Transverse colon (tissue), 4 donors: ENCODE results near the gene TOM1L2.

ENCODE experiments used
- EP300 ChIP-seq: sonication (generic); formaldehyde crosslinking; IDR thresholded peaks from one replicate; pipeline ENCODE4 v1.6.1; 2017; ENCODE audit warnings: antibody characterized with exemption, low read depth
- POLR2A ChIP-seq: fragments of 450-650 bp; IDR thresholded peaks from one replicate; pipeline ENCODE4 v1.6.1; 2016; ENCODE audit warnings: antibody characterized with exemption, mild to moderate bottlenecking, moderate library complexity
- POLR2AphosphoS5 ChIP-seq, 3 donors: sonication (generic); formaldehyde crosslinking; IDR thresholded peaks; one replicate each; pipeline ENCODE4 v1.6.1; 2016; ENCODE audit warnings: antibody characterized with exemption in 3 of 3
- TF ChIP-seq, protein P1 (sequence below), 5 experiments: fragments of 200-600 bp in 3 of 5; fragments of 450-650 bp in 2 of 5; sonication (generic) in 3 of 5; IDR thresholded peaks; 1 replicate in 2 of 5; 2 replicates in 3 of 5; pipeline ENCODE4 v1.5.1; 2016 to 2017; ENCODE audit warnings: antibody characterized with exemption in 5 of 5, inconsistent platforms in 3 of 5, mild to moderate bottlenecking in 2 of 5, moderate library complexity in 1 of 5

DNA sequence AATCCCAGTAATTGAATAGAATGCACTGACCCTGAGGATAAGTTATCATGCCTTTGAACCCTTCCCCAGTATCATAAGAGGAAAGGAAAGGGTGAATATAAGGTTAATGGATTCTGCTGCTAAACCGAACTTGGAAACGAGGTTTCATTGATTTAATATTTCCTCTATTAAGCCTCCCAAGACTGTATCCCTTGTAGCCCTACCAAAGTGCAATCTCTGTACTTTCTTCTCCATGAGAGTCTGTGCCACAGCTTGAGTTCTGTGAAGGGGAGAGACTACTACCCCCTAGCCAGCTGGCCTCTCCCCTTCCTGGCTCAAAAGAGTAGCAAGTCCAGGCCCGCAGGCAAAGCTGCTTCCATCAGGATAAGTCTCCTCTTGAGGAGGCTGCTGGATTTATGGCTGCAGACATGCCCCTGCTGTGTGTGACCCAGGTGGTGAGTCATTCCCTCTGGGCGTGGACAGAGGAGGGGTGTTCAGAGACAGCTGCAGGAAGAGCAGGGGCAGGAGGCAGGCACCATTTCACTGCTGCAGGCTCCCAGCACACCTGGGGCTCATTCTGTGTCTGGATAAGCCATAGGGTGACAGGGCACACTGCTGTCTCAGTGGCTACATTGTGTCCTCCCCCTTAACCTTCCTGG lies 58.4 kb downstream of the TOM1L2 start:
- TF ChIP-seq POLR2A, result no peak
- TF ChIP-seq, protein P1, sequence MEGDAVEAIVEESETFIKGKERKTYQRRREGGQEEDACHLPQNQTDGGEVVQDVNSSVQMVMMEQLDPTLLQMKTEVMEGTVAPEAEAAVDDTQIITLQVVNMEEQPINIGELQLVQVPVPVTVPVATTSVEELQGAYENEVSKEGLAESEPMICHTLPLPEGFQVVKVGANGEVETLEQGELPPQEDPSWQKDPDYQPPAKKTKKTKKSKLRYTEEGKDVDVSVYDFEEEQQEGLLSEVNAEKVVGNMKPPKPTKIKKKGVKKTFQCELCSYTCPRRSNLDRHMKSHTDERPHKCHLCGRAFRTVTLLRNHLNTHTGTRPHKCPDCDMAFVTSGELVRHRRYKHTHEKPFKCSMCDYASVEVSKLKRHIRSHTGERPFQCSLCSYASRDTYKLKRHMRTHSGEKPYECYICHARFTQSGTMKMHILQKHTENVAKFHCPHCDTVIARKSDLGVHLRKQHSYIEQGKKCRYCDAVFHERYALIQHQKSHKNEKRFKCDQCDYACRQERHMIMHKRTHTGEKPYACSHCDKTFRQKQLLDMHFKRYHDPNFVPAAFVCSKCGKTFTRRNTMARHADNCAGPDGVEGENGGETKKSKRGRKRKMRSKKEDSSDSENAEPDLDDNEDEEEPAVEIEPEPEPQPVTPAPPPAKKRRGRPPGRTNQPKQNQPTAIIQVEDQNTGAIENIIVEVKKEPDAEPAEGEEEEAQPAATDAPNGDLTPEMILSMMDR (IDR thresholded peaks at IDR 0.05), result no peak
- TF ChIP-seq EP300, result no peak
- peak; percentile 64 to 81 (median 74) for TF ChIP-seq POLR2AphosphoS5 (IDR thresholded peaks at IDR 0.05)
